Erythroblast (primary cell): ENCODE data around the gene DGKA.

Source experiments
- GATA1 ChIP-seq: IDR thresholded peaks from 2 replicates; pipeline ENCODE4 v1.6.1; 2011; ENCODE audit warnings: low read depth, mild to moderate bottlenecking, control low read depth, low read length, moderate library complexity
- POLR2A ChIP-seq: IDR thresholded peaks from 2 replicates; pipeline ENCODE4 v1.6.1; 2011; ENCODE audit warnings: mild to moderate bottlenecking, low read length

GRCh38 chr12:55946553-55946952 lies 15.6 kb downstream of the DGKA start:
- no peak for TF ChIP-seq POLR2A
- TF ChIP-seq GATA1: no peak
